CD4-positive, alpha-beta T cell (primary cell): ENCODE measurements around the gene PNPLA7. TPM values are rescaled to one million over a fixed set of nuclear protein-coding genes. Genes with fewer than 3 reads are reported as not detected.
A peak's percentile ranks its signal among the peaks of the same experiment; 100 is the strongest.
"Not testable (repeated sequence)": the region's sequence is repeated elsewhere in the genome, so short reads cannot be mapped to it uniquely, and the experiment has no call there.

Source experiments
- ATAC-seq: fragments of 200-7000 bp; cut with Tn5 transposase; one replicate; pipeline ENCODE4 v1.10.0; 2022; ENCODE audit warnings: mild to moderate bottlenecking; ENCODE audit not compliant: poor library complexity
- CTCF ChIA-PET: fragments of 350-600 bp; sonication (Branson Sonifier 250); formaldehyde crosslinking; loops from one replicate; lab custom pipeline; 2021; ENCODE audit warnings: antibody characterized with exemption, inconsistent platforms; lab: Charles Lee
- POLR2A ChIA-PET: fragments of 350-600 bp; sonication (Branson Sonifier 250); formaldehyde crosslinking; loops from one replicate; lab custom pipeline; 2021; ENCODE audit warnings: antibody characterized with exemption, inconsistent platforms; lab: Charles Lee
- DNase-seq, 14 experiments: peaks; one replicate each; pipeline ENCODE4 v3.0.0-alpha.2; 2013 to 2020; ENCODE audit warnings: mixed read lengths in 2 of 14
- H3K27ac ChIP-seq, 2 donors: one replicate each; pipeline versions ENCODE4 v1.5.1 to v1.7.0; 2013; ENCODE audit warnings: low read length in 2 of 2, low read depth in 1 of 2, mild to moderate bottlenecking in 1 of 2
- H3K27me3 ChIP-seq, 2 experiments: 1 replicate in 1 of 2; 2 replicates in 1 of 2; pipeline versions ENCODE4 v1.6.1 to v1.7.0; 2013; ENCODE audit warnings: low read length in 2 of 2, control low read depth in 1 of 2, mild to moderate bottlenecking in 1 of 2, moderate library complexity in 1 of 2; ENCODE audit not compliant: insufficient read depth in 2 of 2, control insufficient read depth in 1 of 2
- H3K36me3 ChIP-seq: one replicate; pipeline ENCODE4 v1.6.1; 2013; ENCODE audit warnings: low read length, control low read depth; ENCODE audit not compliant: insufficient read depth
- H3K4me1 ChIP-seq: one replicate; pipeline ENCODE4 v1.6.1; 2013; ENCODE audit warnings: low read length, control low read depth; ENCODE audit not compliant: insufficient read depth
- H3K4me3 ChIP-seq: one replicate; pipeline ENCODE4 v1.5.1; 2013; ENCODE audit warnings: mild to moderate bottlenecking, low read length, moderate library complexity
- H3K9me3 ChIP-seq, 2 experiments: 1 replicate in 1 of 2; 2 replicates in 1 of 2; pipeline versions ENCODE4 v1.6.1 to v1.7.0; 2013; ENCODE audit warnings: low read length in 2 of 2, mild to moderate bottlenecking in 2 of 2, control low read depth in 1 of 2, moderate library complexity in 1 of 2; ENCODE audit not compliant: control insufficient read depth in 1 of 2, insufficient read depth in 1 of 2
- H3K27ac Mint-ChIP-seq: one replicate; pipeline ENCODE4 v1.8.0; 2020; ENCODE audit warnings: mixed read lengths
- H3K27me3 Mint-ChIP-seq: one replicate; pipeline ENCODE4 v1.8.0; 2021; ENCODE audit warnings: mixed read lengths
- H3K36me3 Mint-ChIP-seq: one replicate; pipeline ENCODE4 v1.8.0; 2021; ENCODE audit warnings: low read depth, mixed read lengths
- H3K4me1 Mint-ChIP-seq: one replicate; pipeline ENCODE4 v1.8.0; 2021; ENCODE audit warnings: low read depth, mixed read lengths
- H3K4me3 Mint-ChIP-seq: one replicate; pipeline ENCODE4 v1.8.0; 2020; ENCODE audit warnings: mild to moderate bottlenecking, mixed read lengths
- H3K9me3 Mint-ChIP-seq: one replicate; pipeline ENCODE4 v1.8.0; 2020; ENCODE audit warnings: mixed read lengths
- intact Hi-C, 2 experiments: fragments of 100-400 bp; cut with DNase I in 1 of 2; cut with micrococcal nuclease in 1 of 2; formaldehyde crosslinking; loops; one replicate each; pipeline versions ENCODE4 v1.15.1 to v1.9.0; 2023 to 2025; cut with DNase I, micrococcal nuclease
- total RNA-seq, 174 experiments: library from RNA in 2 of 174; stranded (reverse) in 2 of 174; gene quantifications; one replicate each; pipeline ENCODE4 v1.2.3 and lab custom pipeline; 2021 to 2026
- TF ChIP-seq, protein P1 (sequence below): fragments of 200-600 bp; IDR thresholded peaks from one replicate; pipeline ENCODE4 v1.8.0; 2022; ENCODE audit warnings: antibody characterized with exemption, mild to moderate bottlenecking

PNPLA7 gene
- total RNA-seq, 2 experiments from 2014 or later = 7.8 to 8.4 TPM

- intact Hi-C loops = loop anchor here in 1 of 2 experiments (2.0 kb wide), 1 partner anchor 89 kb away; no protein-coding TSS in a partner anchor
- H3K36me3 ChIP-seq = peaks cover 21% of the 10 kb centered on the region
- peaks cover 18% of the 10 kb centered on the region for H3K4me1 ChIP-seq
- Mint-ChIP-seq H3K27ac (peak overlapping the region; percentile 82), H3K9me3 (no peaks in the 10 kb centered on the region), H3K4me3 (peak overlapping the region; percentile 91), H3K4me1 (peaks cover 16% of the 10 kb centered on the region), H3K27me3 (no peaks in the 10 kb centered on the region), H3K36me3 (peaks cover 39% of the 10 kb centered on the region)
- ChIA-PET CTCF (interaction anchor here (0.8 to 1.4 kb wide), 3 partner anchors 17 to 129 kb away, joined by 3 to 7 read pairs (median 5); partner anchors contain the start of genes DPH7, EXD3 and NOXA1), POLR2A (interaction anchor here (0.7 to 1.5 kb wide), 11 partner anchors 11 to 329 kb away, joined by 3 to 8 read pairs (median 5); partner anchors contain the start of genes DPH7, EHMT1, EXD3 and NOXA1)
- ATAC-seq (peak; percentile 2), DNase-seq (peak in 6 of 14 experiments; percentile 4 to 59 (median 28))
- no peaks in the 10 kb centered on the region for H3K27me3 ChIP-seq
- H3K4me3 ChIP-seq = peak overlapping the region; percentile 67
- H3K9me3 ChIP-seq = no peaks in the 10 kb centered on the region
- TF ChIP-seq, protein P1, sequence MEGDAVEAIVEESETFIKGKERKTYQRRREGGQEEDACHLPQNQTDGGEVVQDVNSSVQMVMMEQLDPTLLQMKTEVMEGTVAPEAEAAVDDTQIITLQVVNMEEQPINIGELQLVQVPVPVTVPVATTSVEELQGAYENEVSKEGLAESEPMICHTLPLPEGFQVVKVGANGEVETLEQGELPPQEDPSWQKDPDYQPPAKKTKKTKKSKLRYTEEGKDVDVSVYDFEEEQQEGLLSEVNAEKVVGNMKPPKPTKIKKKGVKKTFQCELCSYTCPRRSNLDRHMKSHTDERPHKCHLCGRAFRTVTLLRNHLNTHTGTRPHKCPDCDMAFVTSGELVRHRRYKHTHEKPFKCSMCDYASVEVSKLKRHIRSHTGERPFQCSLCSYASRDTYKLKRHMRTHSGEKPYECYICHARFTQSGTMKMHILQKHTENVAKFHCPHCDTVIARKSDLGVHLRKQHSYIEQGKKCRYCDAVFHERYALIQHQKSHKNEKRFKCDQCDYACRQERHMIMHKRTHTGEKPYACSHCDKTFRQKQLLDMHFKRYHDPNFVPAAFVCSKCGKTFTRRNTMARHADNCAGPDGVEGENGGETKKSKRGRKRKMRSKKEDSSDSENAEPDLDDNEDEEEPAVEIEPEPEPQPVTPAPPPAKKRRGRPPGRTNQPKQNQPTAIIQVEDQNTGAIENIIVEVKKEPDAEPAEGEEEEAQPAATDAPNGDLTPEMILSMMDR = no peak
- peak overlapping the region; percentile 64 to 72 for H3K27ac ChIP-seq
These were observed 2.0 kb upstream of the PNPLA7 start for GRCh38 chr9:137552022-137552768.

- Histone ChIP-seq H3K4me1 (peaks cover 18% of the 10 kb centered on the region), H3K36me3 (peaks cover 18% of the 10 kb centered on the region), H3K27me3 (no peaks in the 10 kb centered on the region), H3K4me3 (peak within 1 kb of the TSS; percentile 67), H3K9me3 (no peaks in the 10 kb centered on the region), H3K27ac (peak within 1 kb of the TSS; percentile 64 to 72)
- ChIA-PET CTCF (interaction anchor here (0.8 to 1.4 kb wide), 3 partner anchors 17 to 129 kb away, joined by 3 to 7 read pairs (median 5); partner anchors contain the start of genes DPH7, EXD3 and NOXA1), POLR2A (interaction anchor here (0.7 to 1.5 kb wide), 11 partner anchors 12 to 328 kb away, joined by 3 to 8 read pairs (median 5); partner anchors contain the start of genes DPH7, EHMT1, EXD3 and NOXA1)
- Mint-ChIP-seq H3K4me3 (peak within 1 kb of the TSS; percentile 91), H3K27me3 (no peaks in the 10 kb centered on the region), H3K27ac (peak within 1 kb of the TSS; percentile 82), H3K4me1 (peaks cover 16% of the 10 kb centered on the region), H3K9me3 (no peaks in the 10 kb centered on the region), H3K36me3 (peaks cover 32% of the 10 kb centered on the region)
- intact Hi-C loops = loop anchor here in 1 of 2 experiments (1.0 to 2.0 kb wide), 3 partner anchors 39 to 97 kb away; partner anchors contain the start of gene ZMYND19
- peak; percentile 71 to 97 (median 86) for DNase-seq
- ATAC-seq = peak; percentile 80
- TF ChIP-seq, protein P1 = peak; percentile 12
These were observed 1.2 kb upstream of the PNPLA7 start, which contains the start of gene MRPL41 for GRCh38 chr9:137551264-137552021. Gene MRPL41 (plus strand): TSS chr9:137551879. CDS start chr9:137552082, 203 bp downstream.

DNA sequence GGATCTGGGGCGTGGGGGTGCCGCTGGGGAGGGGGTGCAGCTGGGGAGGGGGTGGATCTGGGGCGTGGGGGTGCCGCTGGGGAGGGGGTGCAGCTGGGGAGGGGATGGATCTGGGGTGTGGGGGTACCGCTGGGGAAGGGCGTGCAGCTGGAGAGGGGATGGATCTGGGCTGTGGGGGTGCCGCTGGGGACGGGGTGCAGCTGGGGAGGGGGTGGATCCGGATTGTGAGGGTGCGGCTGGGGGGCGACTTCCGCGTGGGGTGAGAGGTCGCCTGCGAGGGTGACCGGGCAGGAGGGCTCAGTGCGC is 709 bp upstream of the PNPLA7 start:
- H3K27me3 ChIP-seq, H3K9me3 Mint-ChIP-seq, H3K9me3 ChIP-seq, CTCF ChIA-PET, H3K4me3 Mint-ChIP-seq, H3K27ac Mint-ChIP-seq, H3K27me3 Mint-ChIP-seq: not testable (repeated sequence)
- peak in 1 of 14 experiments; percentile 43 for DNase-seq
- POLR2A ChIA-PET = interaction anchor here (0.8 to 1.4 kb wide), 3 partner anchors 69 to 310 kb away, joined by 4 read pairs; partner anchors contain the start of genes EXD3, NOXA1 and TUBB4B
- H3K4me1 ChIP-seq = peaks cover 18% of the 10 kb centered on the region
- Mint-ChIP-seq H3K4me1 (peaks cover 16% of the 10 kb centered on the region), H3K36me3 (peaks cover 27% of the 10 kb centered on the region)
- H3K36me3 ChIP-seq = peaks cover 13% of the 10 kb centered on the region
- intact Hi-C loops = loop anchor here in 1 of 2 experiments (1.0 to 2.0 kb wide), 3 partner anchors 39 to 96 kb away; partner anchors contain the start of genes ARRDC1 and ZMYND19
- peak overlapping the region; percentile 63 for H3K4me3 ChIP-seq
- H3K27ac ChIP-seq = peak overlapping the region in 1 of 2 donors; percentile 46
- peak; percentile 2 for ATAC-seq
